Renal pelvis (tissue), 4 donors: ENCODE data around the gene PDZD2. TPM values are rescaled to one million over a fixed set of nuclear protein-coding genes. Genes with fewer than 3 reads are reported as not detected.
"Not testable (repeated sequence)": the region's sequence is repeated elsewhere in the genome, so short reads cannot be mapped to it uniquely, and the experiment has no call there.

Source experiments
- DNase-seq: peaks from one replicate; pipeline ENCODE4 v3.0.0-alpha.2; 2013
- polyA plus RNA-seq, 3 donors: library from polyadenylated mRNA; unstranded; fragments of 120-200 nt; gene quantifications; one replicate each; pipeline ENCODE4 v1.2.1, GENCODE V29; 2013; ENCODE audit not compliant: insufficient read length in 3 of 3

Gene PDZD2
- polyA plus RNA-seq, 3 donors: 16.3 to 21.4 (median 18.9) TPM

DNA sequence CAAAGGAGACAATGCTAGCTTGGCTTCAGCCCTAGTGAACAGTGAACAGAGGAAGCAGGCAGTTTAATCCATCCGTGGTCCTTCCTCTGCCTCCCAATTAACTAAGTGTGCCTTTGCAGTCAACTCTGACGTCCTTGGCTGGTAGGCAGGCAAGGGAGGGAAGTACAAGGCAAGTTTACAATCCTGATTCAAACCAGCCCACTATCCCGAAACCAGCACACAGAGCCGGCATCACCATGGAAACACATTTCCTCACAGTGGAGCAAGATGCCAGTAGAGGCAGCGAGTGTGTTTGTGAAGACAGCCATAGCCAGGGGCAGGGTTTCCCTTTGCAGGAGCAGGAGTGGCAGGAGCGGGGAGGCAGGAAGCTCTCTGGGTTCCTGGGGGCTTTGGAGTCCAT, 461.3 kb downstream of the PDZD2 start:
- DNase-seq: peak; percentile 4

DNA sequence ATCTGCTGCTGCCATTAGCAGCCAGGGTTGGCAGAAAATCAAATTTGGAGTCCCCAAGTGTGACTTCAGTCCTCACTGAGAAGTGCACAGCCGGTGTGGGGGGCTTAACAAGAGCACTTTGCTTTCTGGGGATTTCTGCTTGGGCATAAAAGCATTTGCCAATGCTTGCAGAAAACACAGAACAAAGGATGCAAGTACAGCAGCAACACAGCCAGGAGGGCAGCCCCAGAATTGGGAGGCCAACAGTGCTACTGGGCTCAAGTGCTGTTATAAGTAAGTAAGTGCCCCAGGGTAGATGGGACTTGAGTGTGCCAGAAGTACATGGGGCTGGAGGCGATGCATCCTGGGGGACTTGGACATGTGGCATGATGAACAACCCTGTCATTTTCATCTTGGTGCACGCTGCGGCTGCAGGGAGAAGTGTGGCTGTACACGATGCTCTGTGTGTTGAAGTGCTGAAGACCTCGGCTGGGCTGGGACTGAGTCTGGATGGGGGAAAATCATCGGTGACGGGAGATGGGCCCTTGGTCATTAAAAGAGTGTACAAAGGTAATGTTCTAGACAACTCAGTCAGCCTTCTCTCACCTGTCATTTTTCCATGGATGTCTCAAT, 461.9 kb downstream of the PDZD2 start:
- DNase-seq: no peak

DNA sequence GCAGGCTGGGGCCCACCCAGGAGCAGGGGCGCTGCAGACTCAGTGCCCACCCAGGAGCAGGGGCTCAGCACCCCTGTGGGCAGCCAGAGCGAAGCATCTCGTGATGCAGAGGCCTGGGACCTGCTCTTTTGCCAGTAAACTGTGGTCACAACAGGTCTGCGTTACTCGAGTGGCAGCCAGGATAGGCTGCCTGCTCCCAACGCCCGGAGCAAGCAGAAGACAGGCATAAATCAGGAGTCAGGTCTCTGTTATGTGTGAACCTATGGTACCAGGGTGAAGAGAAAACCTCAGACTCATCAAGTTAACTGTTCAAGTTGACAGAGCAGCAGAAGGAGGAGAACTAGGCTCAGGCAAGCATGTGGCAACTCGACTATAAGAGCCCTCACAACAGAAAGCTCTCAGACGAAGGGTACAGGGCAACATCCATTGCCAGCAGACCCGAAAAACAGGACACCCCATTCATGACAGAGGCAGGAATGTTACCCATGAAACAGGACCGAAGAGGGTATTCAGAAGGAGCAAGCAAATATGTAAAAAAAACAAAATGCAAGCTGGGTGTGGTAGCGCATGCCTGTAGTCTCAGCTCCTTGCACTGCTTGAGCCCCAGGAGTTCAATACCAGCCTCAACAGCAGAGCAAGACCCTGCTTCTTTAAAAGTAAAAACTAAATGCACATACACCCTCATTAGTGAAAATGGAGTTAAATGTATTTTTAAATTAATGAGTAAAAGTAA, 463.5 kb downstream of the PDZD2 start:
- no peak for DNase-seq

DNA sequence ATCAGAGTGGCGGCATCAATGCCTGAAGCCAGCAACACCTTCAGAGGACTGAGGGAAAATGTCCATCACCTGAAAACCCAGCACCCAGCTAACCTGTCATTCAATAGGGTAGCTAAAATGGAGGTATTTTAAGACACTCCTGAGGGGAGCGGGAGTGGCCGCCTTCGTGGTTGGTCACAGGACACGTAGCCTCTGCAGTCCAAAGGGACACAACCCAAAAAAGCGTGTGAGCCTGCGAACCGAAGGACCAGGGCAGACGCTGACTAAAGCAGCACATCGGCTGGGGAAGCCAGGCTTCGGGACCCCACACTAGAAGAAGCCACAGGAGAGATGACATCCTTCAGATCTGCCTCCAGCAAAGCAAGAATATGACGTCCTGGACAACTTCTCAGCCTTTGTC, 464.6 kb downstream of the PDZD2 start:
- DNase-seq: no peak

DNA sequence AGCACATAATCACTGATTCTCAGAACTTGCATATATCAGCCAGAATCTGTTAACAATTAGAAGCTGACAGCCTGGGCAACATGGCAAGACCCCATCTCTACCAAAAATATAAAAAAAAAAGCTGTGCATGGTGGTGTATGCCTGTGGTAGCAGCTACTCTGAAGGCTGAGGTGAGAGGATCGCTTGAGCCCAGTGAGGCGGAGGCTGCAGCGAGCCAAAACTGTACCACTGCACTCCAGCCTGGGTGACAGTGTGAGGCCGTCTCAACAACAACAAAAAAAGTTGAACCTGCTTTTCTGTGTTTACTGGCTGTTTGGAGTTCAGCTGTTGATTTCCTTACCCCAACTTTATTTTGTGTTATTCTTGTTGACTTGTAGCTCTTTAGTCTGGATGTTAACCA, 468.4 kb downstream of the PDZD2 start:
- DNase-seq: no peak

DNA sequence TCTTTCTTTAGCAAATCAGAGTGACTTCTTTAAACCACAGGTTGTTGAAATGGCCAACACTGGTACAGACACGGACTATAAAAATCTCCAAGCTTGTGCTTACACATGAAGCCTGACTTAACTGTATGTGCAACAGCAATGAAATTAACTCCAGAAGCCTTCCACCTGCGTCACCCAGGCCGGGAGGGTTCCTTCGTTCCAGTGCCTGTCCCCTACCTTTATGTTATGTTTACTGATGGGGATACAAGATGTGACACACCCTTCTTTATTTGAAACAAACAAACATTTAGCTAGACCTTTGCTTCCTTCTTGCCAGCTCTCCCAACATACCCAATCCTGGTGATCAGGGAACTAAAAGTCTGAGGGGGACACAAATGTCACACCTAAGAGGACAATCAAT, 469.2 kb downstream of the PDZD2 start:
- DNase-seq: no peak

DNA sequence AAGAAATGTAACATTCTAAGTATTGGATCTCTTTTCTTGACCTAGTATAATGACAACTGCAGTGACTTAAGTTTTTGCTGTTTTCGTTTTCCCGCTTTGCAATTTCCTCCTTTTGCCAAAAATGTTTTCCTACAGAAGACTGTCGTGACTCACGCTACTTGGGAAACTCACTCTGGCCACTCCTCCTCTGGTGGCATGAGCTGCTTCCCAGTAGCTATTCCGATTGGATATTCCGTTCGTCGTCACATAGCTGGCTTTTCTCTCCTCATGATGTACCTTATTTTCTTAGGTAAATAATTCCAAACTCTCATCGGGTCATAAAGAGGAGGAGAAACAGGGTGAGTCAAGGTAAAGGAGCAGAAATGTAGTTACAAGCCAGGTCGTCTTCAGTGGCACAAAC, 470.3 kb downstream of the PDZD2 start:
- no peak for DNase-seq

DNA sequence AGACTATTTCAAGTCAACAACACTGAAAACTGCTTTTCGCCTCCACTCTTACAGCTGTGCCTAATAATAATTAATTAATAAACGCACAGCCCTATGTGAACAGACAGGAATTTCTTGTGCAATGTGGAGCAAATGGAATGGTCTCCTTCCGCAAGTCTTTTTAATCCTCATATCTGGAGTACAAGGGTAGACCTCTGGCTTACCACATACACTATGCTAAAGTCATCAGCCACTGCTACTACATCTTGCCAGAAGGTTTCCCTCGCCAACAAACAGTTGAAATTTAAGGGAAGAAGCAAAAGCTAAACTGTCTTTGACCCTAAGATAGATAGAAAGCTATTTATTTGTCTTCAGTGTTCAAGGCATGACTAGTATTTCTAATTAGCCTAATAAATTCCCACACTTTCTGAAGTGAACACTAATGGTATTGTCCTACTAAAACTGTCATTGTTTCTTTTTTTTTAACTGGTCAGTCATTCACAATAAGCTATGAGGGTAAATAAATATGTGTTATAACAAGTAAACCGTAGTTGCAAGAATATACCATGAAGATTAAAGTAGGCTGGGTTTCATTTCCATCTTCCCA, 471.3 kb downstream of the PDZD2 start:
- no peak for DNase-seq

DNA sequence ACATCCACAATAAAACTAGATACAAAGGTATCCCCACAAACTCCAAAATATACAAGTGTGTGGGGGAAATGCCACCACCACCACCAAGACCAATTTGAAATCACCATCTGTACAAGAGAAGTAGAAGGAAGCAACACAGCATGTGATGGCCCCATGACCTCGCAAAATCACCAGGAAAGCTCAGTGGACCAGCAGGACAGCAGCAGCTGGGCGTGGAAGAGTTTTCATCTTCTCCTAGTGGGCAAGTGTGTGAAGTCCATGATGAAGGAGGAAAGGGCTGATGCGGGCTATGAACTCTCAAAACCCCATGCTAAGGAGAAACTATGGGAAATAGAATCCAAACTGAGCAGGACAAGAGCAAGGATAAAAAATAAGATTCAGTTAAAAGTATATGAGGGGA, 477.1 kb downstream of the PDZD2 start:
- DNase-seq: no peak

DNA sequence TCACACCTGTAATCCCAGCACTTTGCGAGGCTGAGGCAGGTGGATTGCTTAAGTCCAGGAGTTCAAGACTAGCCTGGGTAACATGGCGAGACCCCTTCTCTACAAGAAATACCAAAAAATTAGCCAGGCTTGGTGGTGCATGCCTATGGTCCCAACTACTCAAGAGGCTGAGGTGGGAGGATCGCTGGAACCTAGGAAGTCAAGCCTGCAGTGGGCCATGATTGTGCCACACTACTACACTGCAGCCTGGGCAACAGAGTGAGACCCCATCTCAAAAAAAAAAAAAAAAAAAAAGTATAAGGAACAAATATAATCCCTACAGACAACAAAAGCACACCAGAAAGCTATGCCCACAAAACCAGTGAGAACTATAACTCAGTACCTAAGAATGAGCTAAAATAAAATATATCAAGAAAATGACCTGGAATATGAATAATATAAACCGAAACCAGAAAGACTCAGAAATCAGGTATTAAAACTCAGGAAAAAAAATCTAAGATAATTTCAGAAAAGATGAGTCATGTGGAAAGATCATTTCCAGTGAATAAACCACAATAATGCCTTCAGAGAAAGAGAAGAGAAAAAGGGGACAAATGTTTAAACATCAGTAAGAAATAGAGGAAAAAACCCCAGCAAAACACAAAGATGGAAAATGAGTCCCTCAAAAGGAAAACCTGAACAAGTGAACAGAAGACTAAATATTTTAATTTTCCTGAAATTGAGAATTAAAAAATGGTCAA, 477.8 kb downstream of the PDZD2 start:
- DNase-seq: no peak

DNA sequence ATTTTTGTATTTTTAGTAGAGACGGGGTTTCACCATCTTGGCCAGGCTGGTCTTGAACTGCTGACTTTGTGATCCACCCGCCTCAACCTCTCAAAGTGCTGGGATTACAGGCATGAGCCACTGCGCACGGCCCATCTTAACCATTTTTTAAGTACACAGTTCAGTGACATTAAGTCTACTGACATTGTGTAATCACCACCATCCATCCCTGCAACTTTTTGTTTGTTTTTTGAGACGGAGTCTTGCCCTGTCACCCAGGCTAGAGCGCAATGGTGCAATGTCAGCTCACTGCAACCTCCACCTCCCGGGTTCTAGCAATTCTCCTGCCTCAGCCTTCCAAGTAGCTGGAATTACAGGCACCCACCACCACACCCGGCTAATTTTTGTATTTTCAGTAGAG, 480.0 kb downstream of the PDZD2 start:
- not testable (repeated sequence) for DNase-seq

DNA sequence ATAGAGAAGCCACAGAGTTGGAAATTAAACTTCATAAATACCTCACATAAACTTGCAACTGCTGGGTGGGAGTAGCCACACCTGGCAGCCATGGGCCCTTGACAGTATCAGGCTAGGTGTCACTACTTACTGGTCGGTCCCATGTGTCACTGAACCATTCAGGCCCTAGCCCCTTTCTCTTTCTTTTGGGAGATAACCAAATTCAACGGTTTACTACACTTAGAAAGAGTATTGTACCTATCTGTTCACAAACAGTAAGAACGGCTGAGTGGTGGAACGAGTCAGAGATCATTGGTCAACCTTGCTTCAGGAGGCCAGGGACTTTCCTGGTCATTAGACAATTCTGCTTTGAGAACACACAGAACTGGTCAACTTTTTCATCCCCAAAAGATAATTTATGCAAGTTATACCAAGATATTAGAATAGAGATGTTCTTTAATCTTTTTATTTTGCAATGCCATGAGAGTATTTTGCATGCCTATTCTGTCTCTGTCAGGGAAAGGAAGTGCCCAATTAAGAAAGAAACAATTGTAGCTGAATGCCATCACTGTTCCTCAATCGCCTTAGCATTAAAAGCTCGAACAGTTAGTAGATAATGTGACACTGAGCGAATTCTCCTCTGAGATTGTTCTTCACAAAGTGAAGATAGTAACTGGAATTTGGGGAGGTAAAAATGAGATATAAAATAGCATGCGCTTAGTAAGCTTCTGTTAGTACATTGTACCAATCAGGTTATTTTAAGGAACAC, 484.3 kb downstream of the PDZD2 start:
- no peak for DNase-seq

DNA sequence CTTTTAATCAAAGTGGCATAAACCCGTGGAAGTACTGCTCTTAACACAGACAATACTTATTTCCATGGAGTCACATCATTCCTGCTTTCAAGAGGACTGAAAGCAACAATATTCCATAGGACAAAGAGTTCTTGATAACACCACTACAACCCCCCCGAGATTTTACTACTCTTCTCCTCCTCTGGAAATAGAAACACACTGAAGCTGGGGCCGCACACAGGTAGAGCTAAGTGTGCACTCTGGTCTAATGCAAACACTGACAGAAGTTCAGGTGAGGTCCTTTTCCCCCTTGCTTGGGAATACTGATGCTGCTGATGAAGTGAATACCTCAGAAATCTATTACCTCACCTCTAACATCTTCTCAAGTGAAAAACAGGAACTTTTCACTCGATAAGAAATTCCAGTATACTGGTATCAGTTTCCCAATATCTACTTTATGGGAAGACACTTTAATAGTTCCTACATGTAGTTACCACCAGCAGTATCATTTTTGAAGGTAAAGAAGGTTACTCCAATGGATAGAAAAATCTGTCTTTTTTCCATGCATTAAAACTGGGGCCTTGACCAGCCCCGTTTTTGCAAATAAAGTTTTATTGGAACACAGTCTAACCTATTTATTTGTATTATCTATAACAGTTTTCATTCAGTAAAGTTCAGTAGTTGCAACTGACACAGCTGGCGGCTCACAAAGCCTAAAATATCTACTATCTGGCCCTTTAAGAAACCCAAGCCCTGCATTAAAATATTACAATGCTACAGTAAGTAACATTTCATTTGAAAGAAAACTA, 485.2 kb downstream of the PDZD2 start:
- no peak for DNase-seq

DNA sequence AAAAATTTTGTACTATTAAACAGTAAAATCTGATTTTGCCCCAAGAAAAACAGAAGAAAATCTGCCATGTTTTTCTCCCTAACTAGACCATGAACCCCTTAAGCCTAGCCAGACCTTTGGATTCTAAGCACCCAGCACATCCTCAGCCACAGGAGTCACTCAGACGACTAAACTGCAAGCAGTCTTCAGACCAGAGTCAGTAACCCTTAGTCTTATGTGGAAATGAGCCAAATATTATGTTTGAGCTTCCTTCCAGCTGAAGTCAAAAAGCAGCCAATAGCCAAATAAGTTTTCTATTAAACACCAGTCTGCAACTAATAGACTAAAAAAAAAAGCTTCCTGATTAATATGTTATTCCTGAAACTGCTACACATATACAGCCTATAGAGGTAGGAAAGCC, 487.8 kb downstream of the PDZD2 start:
- DNase-seq: no peak

DNA sequence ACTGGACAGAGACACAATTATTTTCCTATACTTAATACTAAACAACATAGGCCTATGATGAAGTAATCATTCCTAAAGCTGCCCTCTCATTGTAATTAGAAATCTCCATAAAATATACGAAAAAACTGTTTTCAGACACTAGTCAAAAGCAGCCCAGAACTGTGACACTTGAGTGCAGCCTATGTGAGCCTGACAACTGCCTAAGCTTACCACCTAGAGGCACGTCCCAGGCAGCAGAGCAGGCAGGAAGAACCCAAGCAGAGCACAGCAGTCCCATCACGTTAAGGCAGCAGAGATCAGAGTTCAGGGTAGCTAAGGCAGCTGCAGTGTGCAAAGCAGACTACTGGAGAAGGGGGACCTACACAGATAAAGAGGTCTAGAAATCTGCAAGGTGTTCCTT, 488.8 kb downstream of the PDZD2 start:
- DNase-seq: no peak

DNA sequence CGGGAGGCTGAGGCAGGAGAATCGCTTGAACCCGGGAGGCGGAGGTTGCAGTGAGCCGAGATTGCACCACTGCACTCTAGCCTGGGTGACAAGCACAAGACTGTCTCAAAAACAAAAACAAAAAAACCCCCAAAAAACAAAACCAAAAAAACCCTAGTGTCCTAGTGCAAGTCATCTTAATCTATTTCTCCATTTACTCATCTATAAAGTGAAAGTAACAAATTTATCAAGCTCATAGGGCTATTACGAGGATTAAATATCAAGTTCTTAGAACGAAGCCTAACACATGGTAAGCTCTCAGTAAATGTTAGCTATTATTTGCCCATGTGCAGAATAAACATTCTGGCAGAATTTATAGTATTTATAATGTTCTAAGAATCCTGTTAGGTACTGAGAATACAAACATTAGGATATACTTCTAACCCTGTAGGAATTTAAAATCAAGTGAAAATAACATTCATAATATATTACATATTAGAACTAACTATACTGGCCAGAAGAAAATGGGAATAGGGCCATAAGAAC, 490.2 kb downstream of the PDZD2 start:
- no peak for DNase-seq

DNA sequence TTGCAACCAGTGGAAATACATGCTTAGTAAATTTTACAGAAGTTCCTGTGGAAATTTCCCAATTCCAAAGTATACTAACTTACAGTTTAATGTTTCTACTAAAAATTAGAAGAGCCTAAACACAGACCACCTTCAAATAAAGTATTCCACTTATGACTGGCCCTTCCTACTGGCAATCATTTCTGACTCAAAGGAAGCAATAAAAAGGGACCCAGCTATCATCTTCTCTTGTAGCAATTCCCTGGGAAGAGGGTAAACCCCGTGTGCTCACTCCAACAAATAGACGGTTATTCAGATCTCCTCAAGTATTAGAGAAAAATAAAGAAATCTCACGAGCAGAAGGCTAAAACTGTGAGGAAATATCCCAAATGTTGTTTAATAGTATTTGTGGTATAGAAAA, 491.9 kb downstream of the PDZD2 start:
- DNase-seq: no peak

DNA sequence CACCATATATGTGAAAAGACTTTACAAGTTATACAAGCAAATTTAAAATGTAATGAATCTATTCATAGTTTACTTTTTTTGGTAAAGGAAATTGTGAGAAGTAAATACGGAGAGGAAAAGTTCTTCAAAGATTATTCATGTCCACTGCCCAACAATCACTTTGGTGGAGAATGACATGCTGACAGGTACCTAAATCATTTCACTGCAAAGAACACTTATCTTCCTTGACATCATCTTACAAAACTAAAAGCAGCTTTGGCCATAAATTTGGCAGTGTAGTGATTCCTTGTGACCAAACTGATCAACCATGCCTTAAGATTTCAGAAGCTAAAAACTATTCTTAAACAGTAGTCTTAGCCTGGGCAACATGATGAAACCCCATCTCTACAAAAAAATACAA, 492.7 kb downstream of the PDZD2 start:
- DNase-seq: no peak

DNA sequence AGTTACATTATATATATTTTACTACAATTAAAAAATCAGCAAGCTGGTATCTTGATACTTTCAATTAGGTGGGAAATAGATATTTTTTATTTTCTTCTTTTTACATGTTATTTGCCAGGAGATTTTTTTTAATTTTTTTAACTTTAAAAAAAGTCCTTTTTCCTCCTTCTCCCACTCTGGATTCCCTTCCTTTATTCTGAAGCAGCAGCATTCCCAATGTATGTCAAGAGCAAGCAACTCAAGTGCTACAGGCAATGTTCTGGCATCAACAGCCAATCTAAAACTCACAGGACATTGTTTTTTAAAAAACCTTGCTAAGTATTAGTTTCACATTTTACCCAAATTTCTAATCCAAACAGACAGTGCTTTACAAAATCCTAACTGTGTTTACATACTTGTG, 493.8 kb downstream of the PDZD2 start:
- DNase-seq: no peak

DNA sequence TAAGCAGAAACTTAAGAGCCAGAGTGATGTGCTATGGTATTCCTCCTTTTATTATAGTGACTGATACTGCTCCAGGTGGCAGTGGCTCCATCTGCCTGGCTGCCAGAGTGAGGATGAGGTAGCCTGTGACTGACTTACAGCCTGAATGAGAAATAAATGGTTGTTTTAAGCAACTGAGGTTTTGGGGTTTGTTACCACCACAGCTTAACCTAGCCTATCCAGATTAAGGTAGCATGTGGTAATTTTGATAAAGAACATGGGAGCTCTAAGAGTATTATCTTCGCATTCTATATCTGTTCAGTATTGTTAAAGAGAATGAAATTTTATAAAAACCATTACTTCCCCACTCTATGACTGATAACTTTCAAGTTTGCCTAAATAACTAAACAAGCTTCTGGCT, 496.2 kb downstream of the PDZD2 start:
- no peak for DNase-seq

DNA sequence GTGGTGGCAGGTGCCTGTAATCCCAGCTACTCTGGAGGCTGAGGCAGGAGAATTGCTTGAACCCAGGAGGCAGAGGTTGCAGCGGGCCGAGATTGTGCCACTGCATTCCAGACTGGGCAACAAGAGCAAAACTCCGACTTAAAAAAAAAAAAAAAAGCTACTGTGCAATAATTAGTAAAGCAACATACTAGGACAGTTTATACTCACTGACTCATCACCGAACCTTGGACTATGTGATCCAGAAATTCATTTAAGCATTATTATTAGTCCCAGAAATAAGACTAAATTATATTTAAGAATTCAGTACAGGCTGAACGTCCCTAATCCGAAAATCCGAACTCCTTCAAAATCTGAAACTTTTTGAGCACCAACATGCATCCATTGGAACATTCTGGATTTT, 497.4 kb downstream of the PDZD2 start:
- DNase-seq: no peak
